Measurements from ENCODE around the gene SMIM32. TPM values are rescaled to one million over a fixed set of nuclear protein-coding genes. Genes with fewer than 3 reads are reported as not detected.

SMIM32 gene
- total RNA-seq, 2 donors from 2014 or later: 0.36 to 1.9 TPM

DNA sequence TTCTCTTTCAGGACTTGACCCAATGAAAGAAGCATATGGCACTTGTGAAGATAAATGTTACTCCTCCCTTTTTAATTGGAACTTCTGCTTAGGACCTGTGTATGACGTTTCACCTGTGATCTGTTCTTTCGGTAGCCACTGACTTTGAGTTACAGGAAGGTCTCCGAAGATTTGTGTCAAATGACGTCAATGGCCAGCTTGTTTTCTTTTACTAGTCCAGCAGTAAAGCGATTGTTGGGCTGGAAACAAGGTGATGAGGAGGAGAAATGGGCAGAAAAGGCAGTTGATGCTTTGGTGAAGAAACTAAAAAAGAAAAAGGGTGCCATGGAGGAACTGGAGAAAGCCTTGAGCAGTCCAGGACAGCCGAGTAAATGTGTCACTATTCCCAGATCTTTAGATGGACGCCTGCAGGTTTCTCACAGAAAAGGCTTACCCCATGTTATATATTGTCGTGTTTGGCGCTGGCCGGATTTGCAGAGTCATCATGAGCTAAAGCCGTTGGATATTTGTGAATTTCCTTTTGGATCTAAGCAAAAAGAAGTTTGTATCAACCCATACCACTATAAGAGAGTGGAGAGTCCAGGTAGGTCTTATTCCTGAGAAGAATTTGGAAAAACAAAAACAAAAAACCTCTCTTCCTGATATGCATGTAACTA, 39.3 kb downstream of the SMIM32 start:
- no peak overlapping the region for H3K4me3 ChIP-seq
- H3K27ac ChIP-seq: no peak overlapping the region
- H3K9me3 ChIP-seq: no peaks in the 10 kb centered on the region
- TF ChIP-seq, protein P1, sequence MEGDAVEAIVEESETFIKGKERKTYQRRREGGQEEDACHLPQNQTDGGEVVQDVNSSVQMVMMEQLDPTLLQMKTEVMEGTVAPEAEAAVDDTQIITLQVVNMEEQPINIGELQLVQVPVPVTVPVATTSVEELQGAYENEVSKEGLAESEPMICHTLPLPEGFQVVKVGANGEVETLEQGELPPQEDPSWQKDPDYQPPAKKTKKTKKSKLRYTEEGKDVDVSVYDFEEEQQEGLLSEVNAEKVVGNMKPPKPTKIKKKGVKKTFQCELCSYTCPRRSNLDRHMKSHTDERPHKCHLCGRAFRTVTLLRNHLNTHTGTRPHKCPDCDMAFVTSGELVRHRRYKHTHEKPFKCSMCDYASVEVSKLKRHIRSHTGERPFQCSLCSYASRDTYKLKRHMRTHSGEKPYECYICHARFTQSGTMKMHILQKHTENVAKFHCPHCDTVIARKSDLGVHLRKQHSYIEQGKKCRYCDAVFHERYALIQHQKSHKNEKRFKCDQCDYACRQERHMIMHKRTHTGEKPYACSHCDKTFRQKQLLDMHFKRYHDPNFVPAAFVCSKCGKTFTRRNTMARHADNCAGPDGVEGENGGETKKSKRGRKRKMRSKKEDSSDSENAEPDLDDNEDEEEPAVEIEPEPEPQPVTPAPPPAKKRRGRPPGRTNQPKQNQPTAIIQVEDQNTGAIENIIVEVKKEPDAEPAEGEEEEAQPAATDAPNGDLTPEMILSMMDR (IDR thresholded peaks at IDR 0.05): no peak
- TF ChIP-seq POLR2AphosphoS5 (IDR thresholded peaks at IDR 0.05) (no peak), POLR2A (IDR thresholded peaks at IDR 0.05) (no peak)
- no peaks in the 10 kb centered on the region for H3K4me1 ChIP-seq (replicated peaks)
- intact Hi-C loops (cut with DNase I): no loop called here
- no peak for DNase-seq (ENCODE audit: low spot score)
- WGBS: 92% methylated on average over 11 of the region's 11 CpGs
- no peaks in the 10 kb centered on the region for H3K27me3 ChIP-seq (replicated peaks; ENCODE audit: insufficient read depth)
- no peaks in the 10 kb centered on the region for H3K36me3 ChIP-seq

DNA sequence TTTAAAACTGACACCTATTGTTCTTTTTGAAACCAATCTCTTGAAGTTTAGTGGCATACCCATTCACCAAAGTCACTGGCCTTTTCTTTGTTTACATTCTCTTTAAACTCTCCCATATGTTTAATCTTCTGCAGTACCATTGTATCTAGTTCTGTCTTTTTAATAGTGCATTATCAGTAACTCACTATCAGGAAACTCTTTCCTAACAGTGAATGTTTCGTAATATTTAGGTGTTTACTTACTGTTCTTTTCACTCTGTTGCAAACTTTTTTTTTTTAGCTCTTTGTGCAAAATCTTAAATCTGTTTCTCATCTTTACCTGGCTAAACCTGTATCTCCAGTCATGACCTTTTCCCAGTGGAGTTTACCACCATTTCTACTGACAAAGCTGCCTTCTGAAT, 43.1 kb downstream of the SMIM32 start:
- DNase-seq (ENCODE audit: low spot score): no peak
- H3K4me3 ChIP-seq: no peak overlapping the region
- no peaks in the 10 kb centered on the region for H3K36me3 ChIP-seq
- WGBS: 50% methylated on average over 1 of the region's 1 CpG
- TF ChIP-seq, protein P1 (IDR thresholded peaks at IDR 0.05): no peak
- peak; percentile 18 for TF ChIP-seq POLR2AphosphoS5 (IDR thresholded peaks at IDR 0.05)
- no peak overlapping the region for H3K27ac ChIP-seq
- no peaks in the 10 kb centered on the region for H3K27me3 ChIP-seq (replicated peaks; ENCODE audit: insufficient read depth)
- intact Hi-C loops (cut with DNase I): no loop called here
- no peaks in the 10 kb centered on the region for H3K9me3 ChIP-seq
- no peaks in the 10 kb centered on the region for H3K4me1 ChIP-seq (replicated peaks)

DNA sequence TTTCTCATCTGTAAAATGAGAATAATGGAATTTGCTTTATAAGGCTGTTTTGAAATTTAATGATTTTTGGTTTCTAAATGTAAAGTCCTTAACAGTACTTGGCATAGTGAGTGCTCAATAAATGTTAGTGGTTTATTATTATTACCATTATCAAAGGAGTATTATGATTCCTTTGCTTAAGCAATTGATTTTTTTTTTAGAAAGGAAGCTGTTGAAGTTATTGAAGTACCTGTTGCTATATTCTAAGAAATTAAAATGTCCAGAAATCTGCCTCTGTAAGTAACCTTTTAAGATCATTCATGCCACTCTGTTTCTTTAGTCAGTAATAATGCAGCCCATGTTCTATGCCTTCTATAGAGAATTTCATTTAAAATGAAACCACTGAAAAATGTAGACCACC, 45.3 kb downstream of the SMIM32 start:
- Histone ChIP-seq H3K27ac (no peak overlapping the region), H3K4me3 (no peak overlapping the region), H3K9me3 (no peaks in the 10 kb centered on the region), H3K27me3 (replicated peaks; ENCODE audit: insufficient read depth) (no peaks in the 10 kb centered on the region), H3K4me1 (replicated peaks) (no peaks in the 10 kb centered on the region), H3K36me3 (no peaks in the 10 kb centered on the region)
- no peak for DNase-seq (ENCODE audit: low spot score)
- TF ChIP-seq POLR2AphosphoS5 (IDR thresholded peaks at IDR 0.05) (no peak), POLR2A (IDR thresholded peaks at IDR 0.05) (no peak)
- TF ChIP-seq, protein P1 (IDR thresholded peaks at IDR 0.05): no peak
- intact Hi-C loops (cut with DNase I): no loop called here

DNA sequence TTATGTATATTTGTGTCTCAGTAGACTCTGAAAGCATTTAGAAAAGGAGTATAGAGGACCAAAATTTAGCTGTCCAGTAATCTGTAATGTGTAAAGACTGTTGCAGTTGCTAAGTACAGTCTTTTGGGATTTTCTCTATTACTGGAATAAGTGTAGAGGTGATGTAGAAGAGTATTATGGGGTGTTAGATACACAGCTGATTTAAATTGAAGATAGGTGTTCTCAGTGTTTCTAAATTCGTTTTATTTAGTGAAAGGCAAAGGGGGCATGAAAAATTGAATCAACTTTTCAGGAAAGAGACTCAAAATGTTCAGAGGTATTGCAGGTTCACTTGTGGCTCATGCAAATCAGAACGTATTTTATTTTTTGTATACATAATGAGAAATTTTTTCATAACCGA, 46.8 kb downstream of the SMIM32 start:
- Histone ChIP-seq H3K4me3 (no peak overlapping the region), H3K4me1 (replicated peaks) (no peaks in the 10 kb centered on the region), H3K27ac (no peak overlapping the region), H3K27me3 (replicated peaks; ENCODE audit: insufficient read depth) (no peaks in the 10 kb centered on the region), H3K9me3 (no peaks in the 10 kb centered on the region), H3K36me3 (no peaks in the 10 kb centered on the region)
- TF ChIP-seq, protein P1 (IDR thresholded peaks at IDR 0.05): no peak
- TF ChIP-seq POLR2A (IDR thresholded peaks at IDR 0.05): no peak
- TF ChIP-seq POLR2AphosphoS5 (IDR thresholded peaks at IDR 0.05): no peak
- intact Hi-C loops (cut with DNase I): no loop called here
- 69% methylated on average over 3 of the region's 3 CpGs for WGBS
- no peak for DNase-seq (ENCODE audit: low spot score)

DNA sequence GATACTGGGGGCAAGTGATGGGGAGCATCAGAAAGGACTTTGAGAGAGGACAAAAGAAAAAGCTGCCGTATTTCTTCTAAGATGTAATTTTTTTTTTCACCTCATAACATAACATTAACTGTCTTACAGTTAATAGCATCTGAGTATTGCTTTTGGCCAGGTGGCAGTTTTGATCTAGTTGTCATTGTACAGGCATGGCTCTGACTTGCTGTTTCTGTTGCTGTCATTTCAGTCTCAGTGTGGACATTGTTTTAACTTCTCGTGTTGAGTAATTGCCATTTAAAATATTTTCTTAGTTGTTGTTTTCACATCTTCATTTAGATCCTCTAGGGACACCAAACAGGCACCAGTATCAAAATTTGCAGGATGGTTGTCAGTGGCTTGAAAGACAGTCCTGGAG, 47.9 kb downstream of the SMIM32 start:
- H3K27ac ChIP-seq: no peak overlapping the region
- TF ChIP-seq POLR2AphosphoS5 (IDR thresholded peaks at IDR 0.05) (no peak), POLR2A (IDR thresholded peaks at IDR 0.05) (no peak)
- TF ChIP-seq, protein P1 (IDR thresholded peaks at IDR 0.05): no peak
- no peaks in the 10 kb centered on the region for H3K4me1 ChIP-seq (replicated peaks)
- no peak for DNase-seq (ENCODE audit: low spot score)
- H3K36me3 ChIP-seq: no peaks in the 10 kb centered on the region
- intact Hi-C loops (cut with DNase I): no loop called here
- 40% methylated on average over 2 of the region's 2 CpGs for WGBS
- no peaks in the 10 kb centered on the region for H3K9me3 ChIP-seq
- H3K27me3 ChIP-seq (replicated peaks; ENCODE audit: insufficient read depth): no peaks in the 10 kb centered on the region
- no peak overlapping the region for H3K4me3 ChIP-seq

Data from prostate gland (tissue), 2 donors.